Measurements from ENCODE around the gene ESAM.

Gene ESAM

GRCh38 chr11:124746621-124747243 is 15.4 kb downstream of the ESAM start:
- peak; percentile 63 for TF ChIP-seq CTCF (conservative IDR thresholded peaks at IDR 0.05; ENCODE audit: low read length)
- DNase-seq (ENCODE audit: low read depth), result peak; percentile 69
- H3K4me3 ChIP-seq (ENCODE audit: low read length), result peak overlapping the region; percentile 81

GRCh38 chr11:124745835-124746620 is 16.1 kb downstream of the ESAM start:
- H3K4me3 ChIP-seq (ENCODE audit: low read length), result peak overlapping the region; percentile 81
- DNase-seq (ENCODE audit: low read depth), result no peak
- TF ChIP-seq CTCF (conservative IDR thresholded peaks at IDR 0.05; ENCODE audit: low read length), result peak; percentile 24

- no peak overlapping the region for H3K4me3 ChIP-seq (ENCODE audit: low read length)
- no peak for TF ChIP-seq CTCF (conservative IDR thresholded peaks at IDR 0.05; ENCODE audit: low read length)
Measured at GRCh38 chr11:124745270-124745834, 16.7 kb downstream of the ESAM start.

GRCh38 chr11:124743050-124743449 is 19.0 kb downstream of the ESAM start:
- no peak overlapping the region for H3K4me3 ChIP-seq (ENCODE audit: low read length)

More at GRCh38 chr11:124745270-124745834, 16.7 kb downstream of the ESAM start:
- DNase-seq (ENCODE audit: low read depth), result no peak

GRCh38 chr11:124742555-124742954 is 19.5 kb downstream of the ESAM start:
- no peak for TF ChIP-seq CTCF (conservative IDR thresholded peaks at IDR 0.05; ENCODE audit: low read length)
- no peak overlapping the region for H3K4me3 ChIP-seq (ENCODE audit: low read length)
- no peak for DNase-seq (ENCODE audit: low read depth)

More at GRCh38 chr11:124743050-124743449, 19.0 kb downstream of the ESAM start:
- DNase-seq (ENCODE audit: low read depth), result no peak
- TF ChIP-seq CTCF (conservative IDR thresholded peaks at IDR 0.05; ENCODE audit: low read length), result no peak

- TF ChIP-seq CTCF (conservative IDR thresholded peaks at IDR 0.05; ENCODE audit: low read length), result peak; percentile 35
- H3K4me3 ChIP-seq (ENCODE audit: low read length), result peak overlapping the region; percentile 52
- no peak for DNase-seq (ENCODE audit: low read depth)
Measured at GRCh38 chr11:124740277-124740882, 21.7 kb downstream of the ESAM start.
